Stimulated activated CD4-positive, alpha-beta T cell treated with anti-CD3 and anti-CD28 coated beads, Interleukin-2, amount 100 ng/mL, for 48 hours (primary cell): ENCODE results near the gene SYTL3.
"Not testable (repeated sequence)": the region's sequence is repeated elsewhere in the genome, so short reads cannot be mapped to it uniquely, and the experiment has no call there.

Experiments used
- DNase-seq, 2 donors: peaks; one replicate each; pipeline ENCODE4 v3.0.0-alpha.2; 2020

SYTL3 gene

DNA sequence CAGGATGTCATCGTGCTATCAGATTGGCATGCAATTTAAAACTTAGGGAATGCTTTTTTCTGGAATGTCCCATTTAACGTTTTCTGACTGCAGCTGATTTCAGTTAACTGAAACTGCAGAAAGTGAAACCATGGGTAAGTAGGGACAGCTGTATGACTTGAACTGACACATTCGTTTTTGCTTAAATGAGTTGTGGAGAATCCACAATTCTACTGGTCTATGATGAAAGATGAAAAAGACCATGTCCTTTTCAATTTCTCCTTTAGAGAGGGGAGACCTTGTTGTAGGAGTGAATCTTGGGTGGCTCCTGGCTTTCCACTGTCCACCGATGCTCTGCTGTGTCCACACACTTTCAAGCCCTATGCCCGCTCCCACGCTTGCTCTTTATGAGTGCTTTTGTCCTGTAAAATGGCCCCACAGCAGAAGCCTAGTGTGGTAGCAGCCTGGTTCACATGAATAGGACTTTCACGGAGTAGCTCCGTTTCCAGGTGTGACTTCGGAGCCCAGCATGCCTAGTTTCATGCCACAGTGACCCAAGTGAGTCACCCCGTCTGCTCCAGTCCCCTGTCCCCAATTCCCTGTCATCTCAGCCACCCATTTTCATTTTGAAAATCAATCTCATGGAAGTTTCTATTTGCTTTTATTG, 27.2 kb upstream of the SYTL3 start:
- no peak for DNase-seq

- no peak for DNase-seq
Measured at GRCh38 chr6:158624684-158625682, 24.9 kb upstream of the SYTL3 start.

GRCh38 chr6:158625881-158626305, 24.0 kb upstream of the SYTL3 start:
- DNase-seq = no peak

DNA sequence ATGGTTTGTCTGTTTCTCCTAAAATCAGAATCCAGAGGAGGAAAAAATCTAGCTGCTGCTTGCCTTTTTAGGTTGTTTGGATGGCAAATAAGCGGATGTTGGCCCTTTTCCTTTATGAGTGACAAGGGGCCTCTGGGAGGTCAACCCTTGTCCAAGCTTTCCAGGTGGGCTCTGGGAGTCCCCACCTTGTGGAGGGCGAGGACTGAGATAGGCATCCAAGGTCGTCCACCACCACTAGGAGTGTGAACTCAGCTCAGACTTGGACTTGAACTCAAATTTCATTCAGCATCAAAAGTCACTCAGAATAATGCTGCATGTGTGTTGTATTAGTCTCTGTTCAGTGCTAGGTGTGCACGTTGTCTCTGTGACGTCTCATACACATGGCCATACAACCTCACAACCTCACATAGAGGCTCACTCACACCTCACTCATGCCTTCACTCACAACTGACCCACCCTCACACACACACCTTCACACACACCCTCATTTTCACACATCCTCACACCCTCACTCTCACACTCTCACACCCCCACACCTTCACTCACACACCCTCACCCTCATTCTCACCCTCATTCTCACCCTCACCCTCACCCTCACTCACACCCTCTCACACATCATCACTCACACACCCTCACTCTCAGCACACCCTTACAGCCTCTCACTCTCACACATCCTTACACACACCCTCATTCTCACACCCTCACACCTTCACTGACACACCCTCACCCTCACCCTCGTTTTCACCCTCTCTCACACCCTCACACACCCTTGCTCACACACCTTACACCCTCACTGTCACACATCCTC, 23.3 kb upstream of the SYTL3 start:
- no peak for DNase-seq

GRCh38 chr6:158627168-158627939, 22.5 kb upstream of the SYTL3 start:
- no peak for DNase-seq

DNA sequence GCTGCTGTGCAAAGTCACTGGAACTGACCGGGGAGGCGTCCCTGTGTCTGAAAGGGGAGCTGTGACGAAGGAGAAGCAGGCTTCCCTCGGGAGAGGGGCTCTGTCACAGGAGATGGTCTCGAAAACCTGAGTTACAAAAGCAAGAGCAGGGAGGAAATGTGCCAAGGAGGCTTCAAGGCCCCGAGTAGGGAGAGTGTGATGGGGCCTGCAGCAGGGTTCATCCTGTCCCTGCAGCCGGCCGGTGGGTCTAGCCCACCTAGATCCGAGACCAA, 22.0 kb upstream of the SYTL3 start:
- DNase-seq = no peak

GRCh38 chr6:158628542-158628941, 21.3 kb upstream of the SYTL3 start:
- DNase-seq = no peak

DNA sequence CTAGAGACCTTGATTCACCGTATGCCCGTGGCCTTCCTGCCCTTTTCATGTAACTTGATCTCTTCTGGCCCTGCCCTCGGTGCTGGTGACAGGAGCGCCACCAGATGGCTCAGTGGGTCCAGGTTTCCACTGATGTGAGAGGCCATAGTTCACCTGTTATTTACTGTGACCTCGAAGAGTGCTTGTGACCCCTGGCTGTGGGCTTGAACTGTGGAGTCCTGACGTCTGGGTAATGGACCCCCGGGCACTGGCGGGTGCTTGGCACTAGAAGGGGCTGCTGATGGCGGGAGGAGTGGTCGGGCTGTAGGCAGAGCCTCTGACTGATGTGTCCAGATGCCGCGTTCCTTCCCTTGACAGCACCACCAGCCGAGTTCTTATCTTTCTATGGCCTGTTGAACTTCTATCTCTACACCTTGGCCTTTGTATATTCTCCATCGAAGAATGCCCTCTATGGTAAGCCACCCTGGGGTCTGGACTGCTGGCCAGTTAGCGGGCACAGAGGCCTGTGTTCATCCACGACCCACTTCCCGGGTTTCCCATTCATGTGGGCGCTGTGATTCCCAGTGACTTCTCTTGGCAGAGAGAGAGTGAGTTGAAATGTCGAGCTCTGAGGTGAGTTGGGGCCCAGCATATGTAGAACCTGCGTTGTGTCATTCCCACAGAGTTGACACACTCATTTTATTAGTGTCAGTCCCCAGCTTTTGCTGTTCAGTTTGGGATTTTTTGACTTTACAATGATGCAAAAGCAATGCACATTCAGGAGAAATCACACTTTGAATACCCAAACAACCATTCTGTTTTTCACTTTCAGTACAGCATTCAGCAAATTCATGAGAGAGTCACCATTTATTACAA, 20.3 kb upstream of the SYTL3 start:
- no peak for DNase-seq

DNA sequence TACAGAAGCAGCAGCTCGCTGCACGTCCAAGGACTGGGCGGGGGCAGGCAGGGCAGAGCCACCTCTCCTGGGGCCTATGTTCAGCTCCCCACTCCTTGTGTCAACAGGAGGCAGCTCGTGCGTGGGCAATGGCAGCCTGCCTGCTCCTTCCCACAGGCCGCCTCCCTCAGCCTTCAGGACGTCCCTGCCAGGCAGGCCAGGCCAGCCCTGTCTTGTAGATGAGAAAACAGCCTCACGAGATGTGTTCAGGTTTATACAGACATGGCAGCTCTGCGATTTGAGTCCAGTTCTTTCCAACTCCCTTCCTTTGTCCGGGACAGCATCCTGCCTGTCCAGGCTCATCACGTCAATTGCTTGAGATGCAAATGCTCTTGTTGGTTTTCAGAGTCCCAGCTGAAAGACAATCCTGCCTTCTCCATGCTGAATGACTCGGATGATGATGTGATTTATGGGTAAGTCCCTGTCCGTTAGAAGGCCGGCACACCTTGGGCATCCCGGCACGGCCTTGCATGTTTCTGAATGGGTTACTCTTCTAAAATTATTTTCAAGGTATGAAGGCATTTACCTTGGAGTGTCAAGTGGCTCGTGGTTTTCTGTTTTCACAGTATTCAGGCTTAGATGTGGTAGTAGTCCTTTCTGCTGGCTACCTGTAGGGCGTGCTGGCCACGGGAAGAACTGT, 18.8 kb upstream of the SYTL3 start:
- DNase-seq = no peak

DNA sequence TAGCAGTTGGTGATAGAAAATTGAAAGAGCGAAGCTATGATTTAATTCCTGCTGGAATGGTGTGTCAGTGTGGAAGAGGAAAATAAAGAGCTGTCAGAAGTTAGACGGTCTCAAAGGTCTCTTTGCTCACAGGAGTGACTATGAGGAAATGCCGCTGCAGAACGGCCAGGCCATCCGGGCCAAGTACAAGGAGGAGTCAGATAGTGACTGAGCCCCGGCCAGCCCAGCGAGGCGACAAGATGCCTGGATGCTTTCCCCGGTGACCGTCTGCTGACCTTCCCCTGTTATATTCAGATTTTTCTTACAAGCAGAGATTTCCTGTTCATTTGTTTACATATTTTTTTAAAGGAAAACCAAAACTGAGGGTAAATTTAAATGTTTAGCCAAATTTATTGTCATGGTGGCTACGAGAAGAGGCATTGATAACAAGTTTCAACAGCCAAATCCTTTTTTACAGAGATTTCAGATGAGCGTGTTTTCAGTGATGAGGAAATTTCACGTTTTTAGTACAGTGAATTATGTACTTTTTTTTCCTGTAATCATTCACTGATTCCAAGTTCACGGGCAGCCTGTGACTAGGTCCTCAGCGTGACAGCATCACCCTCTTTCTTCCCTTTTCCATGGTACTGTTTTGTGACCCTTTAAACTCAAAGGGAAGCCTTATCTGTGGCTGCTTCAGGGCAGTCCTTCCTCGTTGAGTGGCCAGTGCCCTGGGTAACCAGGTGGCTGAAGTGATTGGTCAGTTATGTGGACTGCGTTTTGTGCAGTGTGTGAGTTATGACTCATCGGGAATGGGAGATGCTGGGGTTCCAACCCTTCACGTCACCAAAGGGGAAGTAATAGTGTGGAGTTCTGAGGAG, 17.9 kb upstream of the SYTL3 start:
- no peak for DNase-seq

DNA sequence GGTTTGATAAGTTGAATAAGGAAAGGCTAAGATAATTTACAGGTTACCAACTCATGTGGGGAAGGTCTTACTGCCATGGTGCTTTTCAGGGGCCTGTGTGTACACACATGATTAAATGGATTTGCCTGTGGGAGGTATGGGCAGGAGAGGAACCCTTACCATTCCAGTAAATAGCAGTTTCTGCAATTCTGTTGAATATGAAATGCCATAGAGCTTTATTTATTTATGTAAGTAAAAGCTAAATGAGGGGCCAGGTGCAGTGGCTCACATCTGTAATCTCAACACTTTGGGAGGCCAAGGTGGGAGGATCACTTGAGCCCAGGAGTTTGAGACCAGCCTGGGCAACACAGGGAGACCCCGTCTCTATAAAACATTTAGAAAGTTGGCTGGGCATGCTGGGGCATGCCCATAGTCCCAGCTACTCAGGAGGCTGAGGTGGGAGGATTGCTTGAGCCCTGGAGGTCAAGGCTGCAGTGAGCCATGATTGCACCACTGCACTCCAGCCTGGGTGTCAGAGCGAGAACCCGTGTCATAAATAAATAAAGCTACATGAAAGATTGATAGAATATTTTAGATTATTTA, 17.2 kb upstream of the SYTL3 start:
- DNase-seq = not testable (repeated sequence)

- DNase-seq = no peak
Measured at GRCh38 chr6:158633127-158633526, 16.7 kb upstream of the SYTL3 start.

- DNase-seq = no peak
Measured at GRCh38 chr6:158634695-158635426, 15.0 kb upstream of the SYTL3 start.

- no peak for DNase-seq
Measured at GRCh38 chr6:158635427-158636073, 14.3 kb upstream of the SYTL3 start.

DNA sequence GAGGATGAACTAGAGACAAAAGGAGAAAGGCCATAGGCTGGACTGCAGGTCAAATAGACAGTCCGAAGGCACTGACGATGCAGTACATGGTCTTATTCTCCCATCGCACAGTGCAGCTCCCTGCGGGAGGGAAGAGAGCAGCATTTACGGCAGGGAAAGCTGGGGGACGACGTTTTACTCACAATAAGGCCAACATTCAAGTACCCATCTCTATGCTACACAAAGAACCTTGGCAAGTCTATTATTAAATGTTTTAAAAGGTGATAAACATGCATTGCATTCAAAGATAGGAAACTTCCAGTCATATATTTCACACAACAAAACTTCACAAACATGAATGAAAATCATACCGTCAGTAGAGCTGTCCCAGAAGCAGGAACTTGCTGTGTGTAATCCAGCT, 13.1 kb upstream of the SYTL3 start:
- no peak for DNase-seq

DNA sequence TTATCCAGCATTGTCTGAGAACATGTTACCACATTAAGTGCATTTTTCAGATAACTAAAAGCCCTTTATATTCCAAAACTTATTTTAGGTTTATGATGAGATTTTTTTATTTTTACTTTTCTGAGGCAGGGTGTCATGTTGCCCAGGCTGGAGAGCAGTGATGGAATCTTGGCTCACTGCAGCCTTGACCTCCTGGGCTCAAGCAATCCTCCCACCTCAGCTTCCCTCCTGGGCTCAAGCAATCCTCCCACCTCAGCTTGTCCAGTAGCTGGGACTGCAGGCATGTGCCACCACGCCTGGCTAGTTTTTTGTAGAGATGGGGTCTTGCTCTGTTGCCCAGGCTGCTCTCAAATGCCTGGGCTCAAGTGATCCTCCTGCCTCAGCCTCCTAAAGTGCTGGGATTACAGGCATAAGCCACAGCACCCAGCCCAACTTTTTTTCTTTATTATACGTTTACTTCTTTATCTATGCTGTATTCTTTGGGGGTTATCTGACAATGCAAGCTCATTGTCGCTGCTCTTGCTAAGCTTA, 11.5 kb upstream of the SYTL3 start:
- no peak for DNase-seq

- no peak for DNase-seq
Measured at GRCh38 chr6:158639056-158639455, 10.8 kb upstream of the SYTL3 start.

GRCh38 chr6:158640519-158640918, 9.3 kb upstream of the SYTL3 start:
- DNase-seq = no peak
